B cell (primary cell): Measurements from ENCODE around the gene PLGRKT.

Experiments used
- CTCF ChIP-seq: fragments of 200-600 bp; IDR thresholded peaks from one replicate; pipeline ENCODE4 v1.8.0; 2022; ENCODE audit warnings: antibody characterized with exemption, mild to moderate bottlenecking
- EZH2 ChIP-seq: IDR thresholded peaks from 2 replicates; pipeline ENCODE4 v1.6.1; 2012; ENCODE audit warnings: borderline replicate concordance, low read depth, mild to moderate bottlenecking, moderate library complexity, low read length; ENCODE audit not compliant: insufficient read depth, poor library complexity, severe bottlenecking

- TF ChIP-seq CTCF (no peak), EZH2 (no peak)
Observed at GRCh38 chr9:5428794-5429528, 8.8 kb downstream of the PLGRKT start.
